OCI-LY7 (cell line): ENCODE data around the gene PM20D2.

Source experiments
- EZH2phosphoT487 ChIP-seq: fragments of 200-600 bp; sonication (generic); IDR thresholded peaks from 2 replicates; pipeline ENCODE4 v1.6.1; 2018; ENCODE audit warnings: low read depth, borderline replicate concordance, mild to moderate bottlenecking, mixed run types, antibody characterized with exemption, low read length, moderate library complexity, mixed read lengths
- TF ChIP-seq, protein P1 (sequence below): fragments of 200-600 bp; sonication (generic); conservative IDR thresholded peaks from 2 replicates; pipeline ENCODE4 v1.5.1; 2014; ENCODE audit warnings: mild to moderate bottlenecking, antibody characterized with exemption, low read length, moderate library complexity, mixed read lengths

DNA sequence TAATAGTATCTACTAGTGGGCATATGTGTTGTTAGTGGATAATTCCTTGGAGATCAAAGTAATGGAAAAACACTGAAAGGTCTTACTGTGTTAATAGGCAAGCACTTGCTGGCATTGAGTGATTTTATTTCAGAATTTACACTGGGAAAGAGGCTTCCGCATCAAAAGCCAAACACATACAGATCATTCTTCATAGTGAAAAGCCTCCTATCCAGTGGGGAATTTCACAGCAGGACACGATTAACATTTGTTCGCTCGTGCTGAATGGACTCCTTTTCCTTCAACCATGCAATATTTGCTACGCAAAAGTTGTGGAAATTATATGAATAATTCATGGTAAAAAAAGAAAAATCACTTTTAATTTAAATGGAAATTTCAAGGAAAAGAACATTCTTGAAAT lies 44.9 kb downstream of the PM20D2 start:
- TF ChIP-seq, protein P1, sequence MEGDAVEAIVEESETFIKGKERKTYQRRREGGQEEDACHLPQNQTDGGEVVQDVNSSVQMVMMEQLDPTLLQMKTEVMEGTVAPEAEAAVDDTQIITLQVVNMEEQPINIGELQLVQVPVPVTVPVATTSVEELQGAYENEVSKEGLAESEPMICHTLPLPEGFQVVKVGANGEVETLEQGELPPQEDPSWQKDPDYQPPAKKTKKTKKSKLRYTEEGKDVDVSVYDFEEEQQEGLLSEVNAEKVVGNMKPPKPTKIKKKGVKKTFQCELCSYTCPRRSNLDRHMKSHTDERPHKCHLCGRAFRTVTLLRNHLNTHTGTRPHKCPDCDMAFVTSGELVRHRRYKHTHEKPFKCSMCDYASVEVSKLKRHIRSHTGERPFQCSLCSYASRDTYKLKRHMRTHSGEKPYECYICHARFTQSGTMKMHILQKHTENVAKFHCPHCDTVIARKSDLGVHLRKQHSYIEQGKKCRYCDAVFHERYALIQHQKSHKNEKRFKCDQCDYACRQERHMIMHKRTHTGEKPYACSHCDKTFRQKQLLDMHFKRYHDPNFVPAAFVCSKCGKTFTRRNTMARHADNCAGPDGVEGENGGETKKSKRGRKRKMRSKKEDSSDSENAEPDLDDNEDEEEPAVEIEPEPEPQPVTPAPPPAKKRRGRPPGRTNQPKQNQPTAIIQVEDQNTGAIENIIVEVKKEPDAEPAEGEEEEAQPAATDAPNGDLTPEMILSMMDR = no peak
- no peak for TF ChIP-seq EZH2phosphoT487
